Measurements from ENCODE around the gene TOMM7.
"Not testable (repeated sequence)": the region's sequence is repeated elsewhere in the genome, so short reads cannot be mapped to it uniquely, and the experiment has no call there.

The TOMM7 gene

DNA sequence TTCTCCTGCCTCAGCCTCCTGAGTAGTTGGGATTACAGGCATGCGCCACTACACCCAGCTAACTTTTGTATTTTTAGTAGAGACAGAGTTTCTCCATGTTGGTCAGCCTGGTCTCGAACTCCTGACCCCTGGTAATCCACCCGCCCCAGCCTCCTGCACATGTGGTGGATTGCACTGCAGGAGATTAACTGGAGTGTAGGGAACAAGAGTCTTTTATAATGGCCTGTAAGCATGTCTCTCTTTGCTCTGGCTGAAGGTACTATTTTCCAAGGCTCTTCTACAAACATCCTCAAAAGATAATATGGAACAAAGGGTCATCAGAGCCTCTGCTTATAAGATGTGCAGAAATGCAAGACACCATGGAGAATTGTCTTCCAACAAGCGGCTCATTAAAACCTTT lies 3.2 kb downstream of the TOMM7 start:
- no peak for DNase-seq

DNA sequence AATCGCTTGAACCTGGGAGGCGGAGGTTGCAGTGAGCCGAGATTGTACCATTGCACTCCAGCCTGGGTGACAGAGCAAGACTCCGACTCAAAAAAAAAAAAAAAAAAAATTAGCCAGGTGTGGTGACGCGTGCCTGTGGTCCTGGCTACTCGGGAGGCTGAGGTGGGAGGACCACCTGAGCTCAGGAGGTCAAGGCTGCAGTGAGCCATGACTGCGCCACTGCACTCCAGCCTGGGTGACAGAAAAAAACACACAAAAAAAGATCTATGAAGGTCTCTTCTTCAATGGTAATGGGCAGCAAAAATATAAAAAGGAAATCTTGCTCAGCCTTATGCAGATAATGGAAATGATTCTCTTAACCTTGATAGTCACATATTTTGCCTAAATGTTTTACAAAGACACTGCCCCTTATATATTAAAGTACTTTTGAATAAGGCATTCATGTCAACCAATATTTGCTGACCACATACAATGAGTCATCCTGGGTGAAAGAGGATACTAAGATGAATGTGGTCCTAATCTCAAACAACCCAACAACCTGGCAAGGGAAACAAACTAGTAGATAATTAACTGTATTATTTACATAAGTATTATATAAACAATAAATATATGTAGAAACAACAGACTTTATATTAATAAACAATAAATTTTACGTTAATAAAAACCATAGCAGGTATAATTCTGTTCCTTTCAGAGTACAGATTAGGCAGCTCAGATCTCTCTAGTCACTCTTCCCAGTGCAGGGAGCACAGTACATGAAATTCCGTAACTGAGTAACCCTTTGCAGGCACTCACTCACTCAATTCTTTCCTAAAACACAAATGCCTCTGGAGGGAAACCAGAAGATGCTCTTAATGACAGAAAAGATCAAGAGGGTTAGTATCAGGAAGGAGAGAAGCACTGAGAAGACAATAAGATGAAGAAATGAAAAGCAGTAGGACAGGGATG lies 8.1 kb downstream of the TOMM7 start:
- no peak for DNase-seq

DNA sequence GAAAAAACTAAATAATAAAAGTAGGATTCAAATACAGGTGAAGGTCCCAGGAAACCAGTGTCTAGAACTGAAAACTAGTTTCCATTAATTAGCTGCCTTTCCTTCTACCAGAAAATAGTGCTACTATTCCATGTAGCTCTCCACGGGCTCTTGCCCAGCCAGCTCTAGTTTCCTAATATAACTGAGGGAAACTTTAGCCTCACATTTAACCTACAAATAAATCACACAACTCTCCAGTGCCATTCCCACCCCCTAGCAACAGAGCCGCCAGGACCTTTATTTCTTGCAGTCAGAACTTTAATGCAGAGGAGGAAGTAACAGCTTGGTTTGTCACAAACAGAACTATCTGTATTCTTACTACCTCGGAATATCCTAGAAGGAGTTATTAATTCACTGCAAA lies 10.3 kb downstream of the TOMM7 start:
- no peak for DNase-seq

- DNase-seq = no peak
Measured at GRCh38 chr7:22811746-22812280, 10.8 kb downstream of the TOMM7 start.

DNA sequence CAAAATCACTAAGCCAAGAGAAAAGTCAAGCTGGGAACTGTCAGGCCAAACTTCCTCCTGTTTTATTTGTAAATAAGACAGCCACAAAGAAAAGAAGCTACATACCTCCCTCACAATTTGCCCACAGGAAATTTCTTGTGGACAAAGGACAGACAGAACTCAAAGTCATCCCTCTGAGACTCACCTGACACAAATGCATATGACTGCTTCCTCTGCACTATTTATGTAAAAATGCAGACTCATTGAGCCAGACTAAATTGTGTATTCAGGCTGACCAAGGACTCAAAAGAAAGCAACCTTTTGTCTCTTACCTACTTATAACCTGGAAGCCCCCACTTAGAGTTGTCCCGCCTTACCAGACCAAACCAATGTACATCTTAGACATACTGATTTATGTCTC lies 11.8 kb downstream of the TOMM7 start:
- DNase-seq = no peak

GRCh38 chr7:22809902-22810642 lies 12.6 kb downstream of the TOMM7 start:
- DNase-seq = no peak

DNA sequence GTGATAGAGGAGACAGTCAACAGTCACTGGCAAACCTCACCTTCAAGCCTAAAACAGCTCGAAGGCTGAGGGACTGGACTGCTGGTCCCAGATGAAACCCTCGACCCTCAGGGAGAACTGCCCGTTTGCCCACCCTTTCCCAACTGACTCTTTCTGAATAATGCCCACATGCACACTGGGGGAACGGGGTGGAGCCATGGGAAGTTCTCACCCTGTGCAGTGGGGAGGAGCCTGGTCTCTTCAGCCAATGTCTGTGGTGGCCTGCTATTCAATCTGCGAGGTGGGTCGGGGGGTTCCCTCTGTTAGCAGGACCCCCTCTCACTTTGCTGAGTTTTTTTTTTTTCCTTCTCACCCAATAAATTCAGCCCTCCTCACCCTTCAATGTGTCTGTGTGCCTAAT lies 14.5 kb downstream of the TOMM7 start:
- DNase-seq = no peak

DNA sequence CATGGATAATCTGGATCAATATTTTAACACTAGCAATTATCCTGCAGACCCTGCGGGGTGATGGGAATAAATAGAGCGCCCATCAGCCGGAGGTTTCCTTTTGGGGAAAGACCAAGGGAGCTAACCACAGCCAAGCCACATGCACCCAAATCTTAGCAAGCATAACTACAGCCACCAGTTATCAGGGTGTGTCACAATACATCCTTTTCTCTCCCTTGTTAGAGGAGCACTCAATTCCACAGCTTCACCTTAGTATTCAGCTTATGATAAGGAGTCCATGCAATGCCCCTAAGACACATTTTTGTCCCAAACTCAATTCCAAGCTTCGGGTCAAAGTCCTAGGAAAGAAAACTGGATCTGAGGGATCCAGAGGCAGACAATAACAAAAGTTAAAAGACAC lies 15.9 kb downstream of the TOMM7 start:
- DNase-seq = no peak

GRCh38 chr7:22805227-22805626 lies 17.4 kb downstream of the TOMM7 start:
- no peak for DNase-seq

DNA sequence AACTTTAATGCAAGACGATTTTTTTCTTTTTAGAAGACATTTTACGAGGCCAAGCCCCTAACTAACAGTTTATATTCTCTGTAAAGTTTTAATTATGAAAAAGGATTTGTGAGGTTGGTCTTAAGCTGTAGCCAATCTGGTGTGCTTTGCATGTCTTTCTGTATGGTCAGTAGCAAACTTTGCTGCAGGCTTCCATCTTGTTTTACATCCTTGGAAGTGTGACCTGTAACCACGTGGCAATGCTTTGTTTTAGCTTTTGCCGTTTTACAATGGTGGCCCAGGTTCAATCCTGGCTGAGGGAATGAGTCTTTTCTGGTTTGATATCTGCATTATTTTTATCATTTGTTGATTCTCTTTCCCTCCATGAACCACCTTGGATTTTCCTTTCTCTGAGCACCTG lies 19.8 kb downstream of the TOMM7 start:
- not testable (repeated sequence) for DNase-seq

DNA sequence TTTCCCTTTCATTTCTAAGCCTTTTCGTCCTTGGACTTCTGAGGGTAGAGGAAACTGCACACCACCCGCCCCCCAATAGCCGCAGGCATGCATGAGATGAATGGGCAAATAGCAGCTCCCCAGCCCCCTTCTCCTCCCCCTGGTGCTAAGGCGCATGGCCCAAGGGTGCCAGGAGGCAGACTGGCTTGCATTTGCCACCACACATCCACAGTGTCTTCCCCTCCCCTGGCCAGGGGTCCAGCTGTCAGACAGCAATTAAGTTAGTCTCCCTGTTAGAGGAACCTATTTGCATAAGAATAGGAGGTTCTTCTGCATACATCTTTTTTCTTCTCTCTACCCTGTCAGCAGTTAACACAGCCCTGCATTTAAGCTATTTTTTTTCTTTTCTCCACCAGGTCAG lies 20.2 kb downstream of the TOMM7 start:
- DNase-seq = no peak

DNA sequence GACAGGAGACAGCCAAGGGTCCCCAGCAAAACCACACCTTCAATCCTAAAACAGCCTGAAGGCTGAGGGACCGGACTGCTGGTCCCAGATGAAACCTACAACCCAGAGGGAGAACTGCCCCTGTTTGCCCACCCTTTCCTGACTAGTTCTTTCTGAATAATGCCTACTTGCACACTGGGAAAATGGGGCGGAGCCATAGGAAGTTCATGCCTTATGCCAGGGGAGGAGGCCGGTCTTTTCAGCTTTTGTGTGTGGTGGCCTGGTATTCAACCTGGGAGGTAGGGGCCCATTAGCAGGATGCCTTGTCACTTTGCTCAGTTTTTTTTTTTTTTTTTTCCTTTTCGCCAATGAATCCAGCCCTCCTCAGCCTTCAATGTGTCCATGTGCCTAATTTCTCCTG lies 20.7 kb downstream of the TOMM7 start:
- DNase-seq = no peak

DNA sequence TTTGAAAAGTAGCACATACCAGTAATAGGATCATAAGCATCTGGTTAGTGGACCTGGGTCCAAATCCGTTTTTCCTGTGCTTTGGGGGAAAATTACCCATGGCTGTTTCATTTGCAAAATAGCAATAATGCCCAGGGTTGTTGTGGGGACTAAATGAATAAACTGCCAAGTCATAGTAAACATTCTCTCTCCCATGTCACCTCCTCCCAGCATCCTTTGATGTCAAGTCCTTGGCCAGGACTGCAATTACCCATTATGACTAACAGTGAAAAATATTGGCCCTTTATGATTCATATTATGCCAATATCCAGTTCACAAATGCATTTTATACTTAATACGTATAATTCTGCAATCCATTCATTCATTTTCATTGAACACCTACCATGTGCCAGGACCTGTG lies 23.0 kb downstream of the TOMM7 start:
- DNase-seq = no peak

- DNase-seq = no peak
Measured at GRCh38 chr7:22793593-22794462, 28.8 kb downstream of the TOMM7 start.

- DNase-seq = no peak
Measured at GRCh38 chr7:22791204-22792158, 31.2 kb downstream of the TOMM7 start.

DNA sequence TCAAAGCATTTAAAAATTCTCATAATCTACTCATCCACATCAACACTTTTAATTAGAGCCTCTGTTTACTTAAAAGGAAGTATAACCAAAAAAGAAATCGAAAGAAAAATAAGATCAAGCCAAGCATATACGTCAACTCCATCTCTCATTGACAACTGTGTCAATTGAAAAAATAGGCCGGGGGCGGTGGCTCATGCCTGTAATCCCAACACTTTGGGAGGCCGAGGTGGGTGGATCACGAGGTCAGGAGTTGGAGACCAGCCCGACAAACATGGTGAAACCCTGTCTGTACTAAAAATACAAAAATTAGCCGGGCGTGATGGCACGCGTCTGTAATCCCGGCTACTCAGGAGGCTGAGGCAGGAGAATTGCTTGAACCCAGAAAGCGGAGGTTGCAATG lies 32.0 kb downstream of the TOMM7 start:
- DNase-seq = not testable (repeated sequence)

DNA sequence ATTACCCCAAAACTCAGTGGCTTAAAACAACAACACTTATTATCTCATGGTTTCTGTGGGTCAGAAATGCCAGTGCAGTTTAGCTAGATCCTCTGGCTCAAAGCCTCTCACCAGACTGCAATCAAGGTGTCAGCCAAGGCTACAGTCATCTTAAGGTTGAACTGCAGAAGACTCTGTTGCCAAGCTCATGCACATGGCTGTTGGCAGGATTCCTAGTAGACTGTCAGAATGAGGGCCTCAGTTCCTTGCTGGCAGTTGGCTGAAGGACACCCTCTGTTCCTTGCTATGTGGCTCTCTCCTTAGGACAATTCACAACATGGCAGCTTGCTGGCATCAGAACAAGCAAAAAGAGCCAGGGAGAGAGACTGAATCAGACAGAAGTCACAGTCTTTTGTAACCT lies 34.7 kb downstream of the TOMM7 start:
- no peak for DNase-seq

GRCh38 chr7:22786290-22786932 lies 36.2 kb downstream of the TOMM7 start:
- no peak for DNase-seq

DNA sequence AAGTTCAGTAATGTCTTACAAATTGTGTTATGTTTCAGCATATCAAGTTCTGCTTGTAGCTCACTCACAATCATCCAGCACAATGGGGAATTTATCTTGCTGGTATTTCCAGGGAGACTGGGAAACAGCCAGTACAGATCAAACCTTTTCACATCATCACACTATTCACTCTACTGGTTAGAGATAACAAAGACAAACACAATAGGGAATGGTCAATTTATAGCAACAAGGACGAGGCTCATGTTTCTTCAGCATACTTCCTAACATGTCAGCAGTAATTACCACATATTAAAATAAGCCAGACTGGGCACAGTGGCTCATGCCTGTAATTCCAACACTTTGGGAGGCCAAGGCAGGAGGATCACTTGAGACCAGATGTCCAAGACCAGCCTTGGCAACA lies 38.3 kb downstream of the TOMM7 start:
- DNase-seq = no peak

DNA sequence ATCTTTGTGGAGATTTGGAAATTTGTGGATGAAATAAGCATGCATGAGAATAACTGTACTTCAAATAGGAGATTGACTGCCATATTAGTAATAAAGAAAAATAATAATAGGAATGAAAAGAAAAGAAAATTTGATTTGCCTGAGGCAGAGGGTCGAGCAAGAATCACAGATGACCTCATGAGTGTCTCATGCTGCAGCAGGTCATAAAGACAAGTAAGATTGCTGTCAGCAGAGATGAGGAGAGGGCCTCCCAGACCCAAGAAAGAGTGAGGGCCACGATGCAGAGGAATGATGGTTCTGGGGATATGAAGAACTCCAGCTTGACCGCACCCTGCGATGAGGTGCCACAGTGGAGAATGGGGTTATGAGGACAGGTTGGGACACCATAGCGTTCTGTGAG lies 39.2 kb downstream of the TOMM7 start:
- DNase-seq = no peak
